Thymus (tissue), 11 donors: Measurements from ENCODE around the gene FRMD4B. TPM values are rescaled to one million over a fixed set of nuclear protein-coding genes. Genes with fewer than 3 reads are reported as not detected.

Experiments used
- DNase-seq, 9 donors: peaks; one replicate each; pipeline ENCODE4 v3.0.0-alpha.2; 2013; ENCODE audit warnings: low spot score in 9 of 9, low read depth in 6 of 9, missing footprints in 1 of 9
- H3K27ac ChIP-seq, 2 donors: one replicate each; pipeline ENCODE4 v1.5.1; 2013; ENCODE audit warnings: control low read depth in 1 of 2, low read depth in 1 of 2, low read length in 1 of 2, mild to moderate bottlenecking in 1 of 2, moderate library complexity in 1 of 2
- H3K27me3 ChIP-seq, 2 donors: one replicate each; pipeline ENCODE4 v1.5.1; 2013; ENCODE audit warnings: low read length in 1 of 2; ENCODE audit not compliant: control insufficient read depth in 2 of 2, insufficient read depth in 1 of 2
- H3K36me3 ChIP-seq, 2 donors: one replicate each; pipeline ENCODE4 v1.5.1; 2013; ENCODE audit warnings: low read length in 1 of 2, mild to moderate bottlenecking in 1 of 2, moderate library complexity in 1 of 2; ENCODE audit not compliant: control insufficient read depth in 2 of 2, insufficient read depth in 2 of 2
- H3K4me1 ChIP-seq, 2 donors: one replicate each; pipeline ENCODE4 v1.5.1; 2013; ENCODE audit warnings: low read length in 2 of 2; ENCODE audit not compliant: control insufficient read depth in 2 of 2, insufficient read depth in 2 of 2
- H3K4me3 ChIP-seq, 2 donors: one replicate each; pipeline ENCODE4 v1.5.1; 2013; ENCODE audit warnings: low read length in 2 of 2, control low read depth in 1 of 2, mild to moderate bottlenecking in 1 of 2
- H3K9me3 ChIP-seq, 2 donors: one replicate each; pipeline ENCODE4 v1.5.1; 2013; ENCODE audit warnings: low read length in 1 of 2, mild to moderate bottlenecking in 1 of 2; ENCODE audit not compliant: control insufficient read depth in 2 of 2, insufficient read depth in 1 of 2
- WGBS: extraction: QIAGEN DNeasy Blood & Tissue Kit; methylation state at CpG from one replicate; pipeline ENCODE4 v1.1.7; 2013; 5-methylcytosine and 5-hydroxymethylcytosine counted together
- polyA plus RNA-seq: library from polyadenylated mRNA; stranded (reverse); fragments of 200-250 nt; gene quantifications from one replicate; pipeline ENCODE4 v1.2.3, GENCODE V29; 2013
- total RNA-seq: library from RNA; stranded (reverse); fragments of 120-200 nt; gene quantifications from one replicate; pipeline ENCODE4 v1.2.4, GENCODE V29; 2013
- donor health status: healthy.

The FRMD4B gene
- total and polyA plus RNA-seq, 2 donors, result 12.8 to 21.7 TPM

DNA sequence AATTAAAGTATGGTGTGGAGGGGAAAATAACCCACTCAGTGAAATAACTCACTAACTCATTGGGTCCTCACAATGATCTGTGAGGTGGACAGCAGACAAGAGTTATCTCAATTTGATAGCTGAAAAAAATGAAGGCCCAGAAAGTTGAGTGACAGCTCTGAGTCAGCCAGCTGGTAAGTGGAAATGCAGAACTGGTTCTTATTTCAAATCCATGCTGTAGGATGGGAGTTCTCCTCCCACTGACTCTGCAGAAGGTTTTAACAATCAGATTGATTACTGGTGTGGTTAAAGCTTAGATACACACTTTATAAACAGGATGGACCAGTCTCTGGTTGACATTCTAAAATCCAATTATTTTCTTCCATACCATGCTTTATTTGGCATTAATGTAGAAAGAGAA, 176.5 kb downstream of the FRMD4B start:
- no peak overlapping the region for H3K4me3 ChIP-seq
- no peaks in the 10 kb centered on the region for H3K9me3 ChIP-seq
- no peak overlapping the region for H3K27ac ChIP-seq
- peaks cover 5 to 19% of the 10 kb centered on the region in 2 donors for H3K36me3 ChIP-seq
- H3K4me1 ChIP-seq, result no peaks in the 10 kb centered on the region
- DNase-seq, result no peak
- no peaks in the 10 kb centered on the region for H3K27me3 ChIP-seq

DNA sequence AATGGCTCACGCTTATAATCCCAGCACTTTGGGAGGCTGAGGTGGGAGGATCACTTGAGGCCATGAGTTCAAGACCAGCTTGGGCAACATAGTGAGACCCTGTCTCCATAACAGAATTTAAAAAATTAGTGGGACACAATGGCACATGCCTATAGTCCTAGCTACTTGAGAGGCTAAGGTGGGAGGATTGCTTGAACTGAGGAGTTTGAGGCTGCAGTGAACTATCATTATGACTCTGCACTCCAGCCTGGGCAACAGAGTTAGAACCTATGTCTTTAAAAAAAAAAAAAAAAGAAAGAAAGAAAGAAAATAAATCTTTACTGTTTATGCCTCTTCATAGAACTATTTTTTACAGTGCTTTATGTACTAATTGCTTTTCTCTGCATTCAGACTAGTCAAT, 178.9 kb downstream of the FRMD4B start:
- no peak overlapping the region for H3K4me3 ChIP-seq
- no peaks in the 10 kb centered on the region for H3K27me3 ChIP-seq
- 97% methylated on average over 1 of the region's 1 CpG for WGBS
- DNase-seq, result no peak
- no peak overlapping the region for H3K27ac ChIP-seq
- H3K9me3 ChIP-seq, result no peaks in the 10 kb centered on the region
- no peaks in the 10 kb centered on the region for H3K4me1 ChIP-seq
- peaks cover 3 to 16% of the 10 kb centered on the region in 2 donors for H3K36me3 ChIP-seq

DNA sequence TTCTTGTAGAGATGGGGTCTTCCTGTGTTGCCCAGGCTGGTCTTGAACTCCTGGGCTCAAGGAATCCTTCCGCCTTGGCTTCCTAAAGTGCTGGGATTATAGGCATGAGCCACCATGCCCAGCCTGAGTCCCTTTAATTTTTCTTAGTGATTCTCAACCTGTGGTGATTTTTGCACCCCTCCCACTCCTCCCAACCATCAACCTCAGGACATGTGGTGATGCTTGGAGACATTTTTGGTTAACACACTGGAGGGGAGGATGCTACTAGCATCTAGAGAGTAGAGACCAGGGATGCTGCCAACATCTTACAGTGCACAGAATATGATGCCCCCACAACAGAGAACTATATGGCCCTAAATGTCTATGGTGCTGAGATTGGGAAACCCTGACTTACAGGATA, 180.5 kb downstream of the FRMD4B start:
- Histone ChIP-seq H3K4me3 (no peak overlapping the region), H3K27ac (no peak overlapping the region), H3K4me1 (peaks cover 0 to 4% of the 10 kb centered on the region in 2 donors), H3K27me3 (no peaks in the 10 kb centered on the region), H3K9me3 (no peaks in the 10 kb centered on the region), H3K36me3 (peaks cover 0 to 12% of the 10 kb centered on the region in 2 donors)
- WGBS, result 100% methylated on average over 1 of the region's 1 CpG
- no peak for DNase-seq

GRCh38 chr3:69204315-69204957, 181.5 kb downstream of the FRMD4B start:
- Histone ChIP-seq H3K4me3 (no peak overlapping the region), H3K9me3 (no peaks in the 10 kb centered on the region), H3K27me3 (no peaks in the 10 kb centered on the region), H3K36me3 (peaks cover 0 to 7% of the 10 kb centered on the region in 2 donors), H3K27ac (peak overlapping the region in 1 of 2 donors; percentile 7), H3K4me1 (peaks cover 0 to 12% of the 10 kb centered on the region in 2 donors)
- WGBS, result 94% methylated on average over 8 of the region's 8 CpGs
- DNase-seq, result no peak

- 94% methylated on average over 5 of the region's 5 CpGs for WGBS
- Histone ChIP-seq H3K4me1 (peaks cover 0 to 12% of the 10 kb centered on the region in 2 donors), H3K4me3 (no peak overlapping the region), H3K27me3 (no peaks in the 10 kb centered on the region), H3K9me3 (no peaks in the 10 kb centered on the region), H3K36me3 (peaks cover 0 to 2% of the 10 kb centered on the region in 2 donors), H3K27ac (peak overlapping the region in 1 of 2 donors; percentile 7)
- DNase-seq, result no peak
Observed at GRCh38 chr3:69203631-69204314, 182.1 kb downstream of the FRMD4B start.

GRCh38 chr3:69201658-69202057, 184.2 kb downstream of the FRMD4B start:
- H3K27ac ChIP-seq, result no peak overlapping the region

GRCh38 chr3:69200384-69201068, 185.4 kb downstream of the FRMD4B start:
- Histone ChIP-seq H3K27ac (peak overlapping the region; percentile 33 to 73), H3K4me1 (peaks cover 6 to 21% of the 10 kb centered on the region in 2 donors), H3K9me3 (no peaks in the 10 kb centered on the region), H3K27me3 (no peaks in the 10 kb centered on the region), H3K36me3 (peaks cover 4 to 7% of the 10 kb centered on the region in 2 donors), H3K4me3 (no peak overlapping the region)
- 90% methylated on average over 10 of the region's 10 CpGs for WGBS
- DNase-seq, result peak in 2 of 9 donors; percentile 4 to 25

More at GRCh38 chr3:69201658-69202057, 184.2 kb downstream of the FRMD4B start:
- 97% methylated on average over 10 of the region's 10 CpGs for WGBS
- Histone ChIP-seq H3K4me1 (peaks cover 6 to 21% of the 10 kb centered on the region in 2 donors), H3K9me3 (no peaks in the 10 kb centered on the region), H3K27me3 (no peaks in the 10 kb centered on the region), H3K4me3 (no peak overlapping the region), H3K36me3 (peaks cover 2% of the 10 kb centered on the region in 2 donors)
- DNase-seq, result no peak

- 74% methylated on average over 6 of the region's 6 CpGs for WGBS
- Histone ChIP-seq H3K4me1 (peaks cover 6 to 21% of the 10 kb centered on the region in 2 donors), H3K27ac (peak overlapping the region; percentile 52 to 73), H3K36me3 (peaks cover 7% of the 10 kb centered on the region in 2 donors), H3K4me3 (peak overlapping the region in 1 of 2 donors; percentile 9), H3K9me3 (no peaks in the 10 kb centered on the region), H3K27me3 (no peaks in the 10 kb centered on the region)
- peak in 3 of 9 donors; percentile 5 to 44 (median 7) for DNase-seq
Observed at GRCh38 chr3:69199942-69200341, 185.9 kb downstream of the FRMD4B start.
